ENCODE data around the gene AGER. TPM values are rescaled to one million over a fixed set of nuclear protein-coding genes. Genes with fewer than 3 reads are reported as not detected.

AGER gene
- total RNA-seq, 1 donor from 2014 or later, result 1.6 TPM

DNA sequence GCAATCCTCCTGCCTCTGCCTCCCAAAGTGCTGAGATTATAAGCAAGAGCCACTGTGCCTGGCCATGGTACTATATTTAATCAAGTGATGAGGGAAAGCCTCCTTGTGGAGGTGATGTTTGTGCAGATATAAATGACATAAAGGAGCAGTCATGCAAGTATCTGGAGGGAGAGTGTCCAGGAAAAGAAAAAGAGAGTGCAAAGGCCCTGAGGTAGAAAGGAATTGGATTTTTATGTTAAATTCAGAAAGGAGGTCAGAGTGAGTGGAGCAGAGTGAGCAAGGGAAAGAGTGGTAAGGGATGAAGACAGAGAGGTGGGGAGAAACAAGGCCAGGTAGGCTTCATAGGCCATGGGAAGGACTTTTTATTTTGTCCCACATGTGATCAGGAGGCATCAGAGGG lies 46.6 kb downstream of the AGER start:
- ATAC-seq (ENCODE audit: poor library complexity) (no peak), DNase-seq (no peak)
- intact Hi-C loops (cut with DNase I), result no loop called here

DNA sequence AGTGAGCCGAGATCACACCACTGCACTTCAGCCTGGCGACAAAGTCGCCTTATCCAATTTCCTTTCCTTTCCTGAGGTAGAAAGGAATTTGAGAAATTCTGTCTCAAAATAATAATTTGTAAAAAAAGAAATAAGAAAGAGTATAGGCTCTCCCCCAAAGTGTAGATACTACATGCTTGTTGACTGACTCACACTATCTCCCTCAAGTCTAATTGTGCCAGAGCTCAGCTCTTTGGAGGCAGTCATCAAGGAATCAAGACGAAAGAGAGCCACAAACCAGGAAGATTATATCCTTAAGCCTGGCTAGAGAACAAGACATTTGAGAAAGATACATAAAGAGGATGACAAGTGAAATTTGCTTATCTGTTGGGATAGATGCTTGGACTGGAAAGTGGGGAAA lies 50.3 kb downstream of the AGER start:
- ATAC-seq (ENCODE audit: poor library complexity) (no peak), DNase-seq (no peak)
- intact Hi-C loops (cut with DNase I), result no loop called here

DNA sequence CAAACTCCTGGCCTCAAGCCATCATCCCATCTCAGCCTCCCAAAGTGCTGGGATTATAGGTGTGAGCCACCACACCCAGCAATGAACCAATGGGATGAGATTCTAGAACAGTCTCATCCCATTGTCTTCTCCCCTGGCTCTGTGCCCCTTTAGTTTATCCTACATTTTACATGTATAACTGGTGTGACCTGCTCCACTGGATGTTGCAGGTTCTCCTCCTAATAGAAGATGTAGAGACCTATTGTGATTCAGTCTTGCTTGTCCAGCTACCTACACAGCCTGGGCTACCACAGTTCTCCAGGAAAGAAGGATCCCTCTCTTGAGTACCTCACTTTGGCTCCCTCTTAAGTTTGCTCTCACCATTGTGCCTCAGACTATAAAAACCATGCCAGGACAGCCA lies 51.9 kb downstream of the AGER start:
- DNase-seq (no peak), ATAC-seq (ENCODE audit: poor library complexity) (no peak)
- intact Hi-C loops (cut with DNase I), result no loop called here

DNA sequence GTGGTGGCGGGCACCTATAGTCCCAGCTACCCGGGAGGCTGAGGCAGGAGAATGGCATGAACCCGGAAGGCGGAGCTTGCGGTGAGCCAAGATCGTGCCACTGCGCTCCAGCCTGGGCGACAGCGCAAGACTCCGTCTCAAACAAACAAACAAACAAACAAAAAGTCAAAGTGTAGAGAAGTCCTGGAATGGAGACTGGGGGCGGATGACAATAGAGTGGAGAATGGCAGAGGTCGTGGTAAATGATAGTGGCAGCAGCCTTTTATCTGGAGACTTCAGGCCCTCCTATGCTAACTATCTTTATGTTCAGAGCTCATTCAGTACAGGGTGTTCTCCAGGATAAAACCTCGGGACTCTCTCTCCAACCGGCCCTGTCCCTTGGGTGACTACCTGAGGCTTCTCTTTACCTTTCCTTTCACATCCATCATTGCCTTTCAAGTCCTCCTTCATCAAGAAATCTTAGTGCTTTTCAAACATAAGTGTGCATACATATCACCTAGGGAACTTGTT lies 52.6 kb downstream of the AGER start:
- intact Hi-C loops (cut with DNase I), result no loop called here
- ATAC-seq (ENCODE audit: poor library complexity) (no peak), DNase-seq (no peak)

Small RNAs within 50 kb of the gene (microRNA-seq; reads per million reads assigned to microRNA genes)
- gene MIR6721, result 2.3 reads per million
- gene MIR6833, result not detected

Other genes starting within 250 kb of the AGER start
- 5.5 TPM for gene CFB, start 238.2 kb downstream of the AGER start, total RNA-seq
- 39.6 TPM for gene NELFE, start 225.3 kb downstream of the AGER start, total RNA-seq
- gene SKIC2, start 225.1 kb downstream of the AGER start, total RNA-seq, result 33.6 TPM
- gene DXO, start 212.1 kb downstream of the AGER start, total RNA-seq, result 7.5 TPM
- gene C4A, start 202.2 kb downstream of the AGER start, total RNA-seq, result 61.5 TPM
- 58.3 TPM for gene C4B, start 169.5 kb downstream of the AGER start, total RNA-seq
- gene CYP21A2, start 145.8 kb downstream of the AGER start, total RNA-seq, result not detected
- gene TNXB, start 74.9 kb downstream of the AGER start, total RNA-seq, result 65.8 TPM
- 21.5 TPM for gene ATF6B, start 56.0 kb downstream of the AGER start, total RNA-seq
- 2.5 TPM for gene FKBPL, start 54.0 kb downstream of the AGER start, total RNA-seq
- gene PRRT1, start 32.3 kb downstream of the AGER start, total RNA-seq, result 0.51 TPM
- 20.4 TPM for gene PPT2, start 30.1 kb downstream of the AGER start, total RNA-seq
- gene EGFL8, start 19.7 kb downstream of the AGER start, total RNA-seq, result 6.1 TPM
- 44.2 TPM for gene AGPAT1, start 8.2 kb downstream of the AGER start, total RNA-seq
- gene RNF5, start 5.8 kb downstream of the AGER start, total RNA-seq, result 94.6 TPM
- 39.1 TPM for gene PBX2, start 5.9 kb upstream of the AGER start, total RNA-seq
- 4.1 TPM for gene GPSM3, start 8.4 kb upstream of the AGER start, total RNA-seq
- 22.4 TPM for gene NOTCH4, start 39.8 kb upstream of the AGER start, total RNA-seq
- gene TSBP1, start 187.7 kb upstream of the AGER start, total RNA-seq, result not detected
- not detected for gene BTNL2, start 222.9 kb upstream of the AGER start, total RNA-seq